ENCODE data around the gene LRP8. TPM values are rescaled to one million over a fixed set of nuclear protein-coding genes. Genes with fewer than 3 reads are reported as not detected.

Gene LRP8
- total RNA-seq, 1 experiment from 2014 or later = 54.4 TPM

- no peak overlapping the region for H2AFZ ChIP-seq (ENCODE audit: low read length)
- no peaks in the 10 kb centered on the region for H3K9me2 ChIP-seq (replicated peaks; ENCODE audit: low read length)
- POLR2A ChIA-PET (ENCODE audit: unreplicated experiment) = no interaction called here
- no peaks in the 10 kb centered on the region for H3K9me3 ChIP-seq (ENCODE audit: low read length)
- intact Hi-C loops (cut with micrococcal nuclease) = no loop called here
- DNase-seq (no peak), ATAC-seq (no peak)
- no peak overlapping the region for H3K9ac ChIP-seq (ENCODE audit: low read length)
- H3F3A ChIP-seq (ENCODE audit: low read length, unreplicated experiment) = no peaks in the 10 kb centered on the region
- BruUV-seq (replicated peaks) = no TSS peak
- no peak overlapping the region for H3K27ac ChIP-seq (ENCODE audit: low read length)
- no peaks in the 10 kb centered on the region for H4K20me1 ChIP-seq (ENCODE audit: low read length)
- peaks cover 18% of the 10 kb centered on the region; the same call in 1 of the 2 replicates for H3K79me2 ChIP-seq (ENCODE audit: low read length)
- TF ChIP-seq EZH2phosphoT487 (IDR thresholded peaks at IDR 0.05; ENCODE audit: borderline replicate concordance, low read length) (no peak), EZH2 (IDR thresholded peaks at IDR 0.05; ENCODE audit: low read length, unreplicated experiment) (no peak), CTCF (conservative IDR thresholded peaks at IDR 0.05; ENCODE audit: low read depth, low read length) (no peak)
- H3K4me2 ChIP-seq (ENCODE audit: low read length) = no peak overlapping the region
- H3K4me1 ChIP-seq (ENCODE audit: insufficient read depth, low read length) = peaks cover 20% of the 10 kb centered on the region
- H3K4me3 ChIP-seq (ENCODE audit: low read length) = no peak overlapping the region
- H3K27me3 ChIP-seq (ENCODE audit: low read length) = no peaks in the 10 kb centered on the region
- CTCF ChIA-PET = no interaction called here
- peaks cover 3% of the 10 kb centered on the region; the same call in 1 of the 2 replicates for H3K36me3 ChIP-seq (ENCODE audit: low read depth, low read length)
These were observed 31.6 kb downstream of the LRP8 start for GRCh38 chr1:53296117-53296749.

- CTCF ChIA-PET = no interaction called here
These were observed 32.1 kb downstream of the LRP8 start for GRCh38 chr1:53295726-53296116.

GRCh38 chr1:53295295-53295694, 32.6 kb downstream of the LRP8 start:
- Histone ChIP-seq H3K79me2 (ENCODE audit: low read length) (peaks cover 18% of the 10 kb centered on the region; the same call in 1 of the 2 replicates), H3K9me2 (replicated peaks; ENCODE audit: low read length) (no peaks in the 10 kb centered on the region), H3K27ac (ENCODE audit: low read length) (no peak overlapping the region), H3F3A (ENCODE audit: low read length, unreplicated experiment) (no peaks in the 10 kb centered on the region), H2AFZ (ENCODE audit: low read length) (no peak overlapping the region), H3K4me1 (ENCODE audit: insufficient read depth, low read length) (peaks cover 20% of the 10 kb centered on the region), H3K9me3 (ENCODE audit: low read length) (no peaks in the 10 kb centered on the region), H3K36me3 (ENCODE audit: low read depth, low read length) (peaks cover 3% of the 10 kb centered on the region; the same call in 1 of the 2 replicates), H4K20me1 (ENCODE audit: low read length) (no peaks in the 10 kb centered on the region), H3K27me3 (ENCODE audit: low read length) (no peaks in the 10 kb centered on the region), H3K9ac (ENCODE audit: low read length) (no peak overlapping the region), H3K4me3 (ENCODE audit: low read length) (no peak overlapping the region), H3K4me2 (ENCODE audit: low read length) (no peak overlapping the region)
- TF ChIP-seq EZH2phosphoT487 (IDR thresholded peaks at IDR 0.05; ENCODE audit: borderline replicate concordance, low read length) = no peak
- TF ChIP-seq EZH2 (IDR thresholded peaks at IDR 0.05; ENCODE audit: low read length, unreplicated experiment) = no peak
- no peak for TF ChIP-seq CTCF (conservative IDR thresholded peaks at IDR 0.05; ENCODE audit: low read depth, low read length)
- intact Hi-C loops (cut with micrococcal nuclease) = no loop called here
- BruUV-seq (replicated peaks) = no TSS peak
- ATAC-seq (no peak), DNase-seq (no peak)
- CTCF ChIA-PET = no interaction called here
- POLR2A ChIA-PET (ENCODE audit: unreplicated experiment) = no interaction called here

More at GRCh38 chr1:53295726-53296116, 32.1 kb downstream of the LRP8 start:
- H4K20me1 ChIP-seq (ENCODE audit: low read length) = no peaks in the 10 kb centered on the region
- no peak for DNase-seq
- peaks cover 18% of the 10 kb centered on the region; the same call in 1 of the 2 replicates for H3K79me2 ChIP-seq (ENCODE audit: low read length)
- POLR2A ChIA-PET (ENCODE audit: unreplicated experiment) = no interaction called here
- ATAC-seq = no peak
- H3K9me2 ChIP-seq (replicated peaks; ENCODE audit: low read length) = no peaks in the 10 kb centered on the region
- no peaks in the 10 kb centered on the region for H3F3A ChIP-seq (ENCODE audit: low read length, unreplicated experiment)
- TF ChIP-seq EZH2phosphoT487 (IDR thresholded peaks at IDR 0.05; ENCODE audit: borderline replicate concordance, low read length) = no peak
- H3K9me3 ChIP-seq (ENCODE audit: low read length) = no peaks in the 10 kb centered on the region
- H3K27ac ChIP-seq (ENCODE audit: low read length) = no peak overlapping the region
- no peak overlapping the region for H3K4me3 ChIP-seq (ENCODE audit: low read length)
- peaks cover 20% of the 10 kb centered on the region for H3K4me1 ChIP-seq (ENCODE audit: insufficient read depth, low read length)
- H3K36me3 ChIP-seq (ENCODE audit: low read depth, low read length) = peaks cover 3% of the 10 kb centered on the region; the same call in 1 of the 2 replicates
- no peaks in the 10 kb centered on the region for H3K27me3 ChIP-seq (ENCODE audit: low read length)
- no peak overlapping the region for H3K4me2 ChIP-seq (ENCODE audit: low read length)
- intact Hi-C loops (cut with micrococcal nuclease) = no loop called here
- H2AFZ ChIP-seq (ENCODE audit: low read length) = no peak overlapping the region
- H3K9ac ChIP-seq (ENCODE audit: low read length) = no peak overlapping the region
- BruUV-seq (replicated peaks) = no TSS peak

Measured in PC-3 (cell line).